ENCODE results near the gene ADIPOR2.

DNA sequence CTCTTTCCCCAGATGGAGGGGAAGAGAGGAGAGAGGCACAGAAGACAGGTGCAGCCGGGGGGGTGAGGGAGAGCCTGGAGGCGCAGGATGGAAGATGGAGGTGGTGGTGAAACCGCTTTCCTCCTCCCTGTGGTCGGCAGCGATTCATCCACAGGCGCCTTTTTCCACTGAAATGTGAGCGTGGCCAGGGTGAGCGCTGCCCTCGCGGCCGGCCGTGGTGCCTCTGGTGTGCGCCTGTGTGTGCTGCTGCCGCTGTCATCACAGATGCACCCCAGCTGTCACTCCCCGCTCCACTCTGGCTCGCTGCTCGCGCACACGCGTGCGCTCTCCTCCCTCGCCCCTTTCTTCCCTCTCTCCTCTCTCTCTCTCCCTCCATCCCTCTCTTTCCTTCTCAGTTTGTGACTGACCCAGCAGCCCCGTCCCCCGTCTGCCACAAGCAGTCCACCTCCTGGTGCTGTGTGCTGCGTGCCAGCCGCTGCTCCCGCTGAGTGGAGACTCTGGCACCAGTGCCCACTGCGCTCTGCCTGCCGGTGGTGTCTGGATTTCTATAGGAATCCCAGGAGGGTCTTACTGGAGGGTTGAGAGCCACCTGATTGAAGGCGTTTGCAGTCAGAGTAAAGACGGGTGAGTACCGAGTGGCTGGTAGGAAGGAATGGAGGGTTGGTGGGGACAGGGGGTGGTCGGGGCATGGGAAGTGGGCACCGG lies 129.5 kb downstream of the ADIPOR2 start, which contains the start of gene LRTM2:
- TF ChIP-seq POLR2AphosphoS5 (IDR thresholded peaks at IDR 0.05): no peak
- TF ChIP-seq, protein P1, sequence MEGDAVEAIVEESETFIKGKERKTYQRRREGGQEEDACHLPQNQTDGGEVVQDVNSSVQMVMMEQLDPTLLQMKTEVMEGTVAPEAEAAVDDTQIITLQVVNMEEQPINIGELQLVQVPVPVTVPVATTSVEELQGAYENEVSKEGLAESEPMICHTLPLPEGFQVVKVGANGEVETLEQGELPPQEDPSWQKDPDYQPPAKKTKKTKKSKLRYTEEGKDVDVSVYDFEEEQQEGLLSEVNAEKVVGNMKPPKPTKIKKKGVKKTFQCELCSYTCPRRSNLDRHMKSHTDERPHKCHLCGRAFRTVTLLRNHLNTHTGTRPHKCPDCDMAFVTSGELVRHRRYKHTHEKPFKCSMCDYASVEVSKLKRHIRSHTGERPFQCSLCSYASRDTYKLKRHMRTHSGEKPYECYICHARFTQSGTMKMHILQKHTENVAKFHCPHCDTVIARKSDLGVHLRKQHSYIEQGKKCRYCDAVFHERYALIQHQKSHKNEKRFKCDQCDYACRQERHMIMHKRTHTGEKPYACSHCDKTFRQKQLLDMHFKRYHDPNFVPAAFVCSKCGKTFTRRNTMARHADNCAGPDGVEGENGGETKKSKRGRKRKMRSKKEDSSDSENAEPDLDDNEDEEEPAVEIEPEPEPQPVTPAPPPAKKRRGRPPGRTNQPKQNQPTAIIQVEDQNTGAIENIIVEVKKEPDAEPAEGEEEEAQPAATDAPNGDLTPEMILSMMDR (IDR thresholded peaks at IDR 0.05): no peak
- TF ChIP-seq POLR2A (IDR thresholded peaks at IDR 0.05): no peak

Measured in stomach (tissue), 4 donors.